Measurements from ENCODE around the gene CPVL. TPM values are rescaled to one million over a fixed set of nuclear protein-coding genes. Genes with fewer than 3 reads are reported as not detected.
"Not testable (repeated sequence)": the region's sequence is repeated elsewhere in the genome, so short reads cannot be mapped to it uniquely, and the experiment has no call there.

CPVL gene
- total RNA-seq, 1 donor from 2014 or later = 22.1 TPM

GRCh38 chr7:29096446-29096730, 49.9 kb downstream of the CPVL start:
- no peak for TF ChIP-seq CTCF (IDR thresholded peaks at IDR 0.05; ENCODE audit: unreplicated experiment)
- Mint-ChIP-seq H3K27me3 (no peaks in the 10 kb centered on the region), H3K4me3 (ENCODE audit: low read depth) (no peak overlapping the region), H3K36me3 (ENCODE audit: insufficient read depth) (peaks cover 1% of the 10 kb centered on the region), H3K4me1 (ENCODE audit: low read depth) (peaks cover 6% of the 10 kb centered on the region), H3K27ac (no peak overlapping the region), H3K9me3 (ENCODE audit: low read depth) (no peaks in the 10 kb centered on the region)
- DNase-seq (ENCODE audit: low spot score, unreplicated experiment) = no peak

GRCh38 chr7:29095631-29096445, 50.5 kb downstream of the CPVL start:
- Mint-ChIP-seq H3K36me3 (ENCODE audit: insufficient read depth) (peaks cover 1% of the 10 kb centered on the region), H3K4me1 (ENCODE audit: low read depth) (peaks cover 7% of the 10 kb centered on the region), H3K4me3 (ENCODE audit: low read depth) (no peak overlapping the region), H3K27ac (no peak overlapping the region), H3K9me3 (ENCODE audit: low read depth) (no peaks in the 10 kb centered on the region), H3K27me3 (no peaks in the 10 kb centered on the region)
- no peak for DNase-seq (ENCODE audit: low spot score, unreplicated experiment)
- no peak for TF ChIP-seq CTCF (IDR thresholded peaks at IDR 0.05; ENCODE audit: unreplicated experiment)

GRCh38 chr7:29093091-29093490, 53.2 kb downstream of the CPVL start:
- not testable (repeated sequence) for H3K36me3 Mint-ChIP-seq (ENCODE audit: insufficient read depth); H3K27ac Mint-ChIP-seq; H3K4me3 Mint-ChIP-seq (ENCODE audit: low read depth); H3K27me3 Mint-ChIP-seq; DNase-seq (ENCODE audit: low spot score, unreplicated experiment); H3K4me1 Mint-ChIP-seq (ENCODE audit: low read depth); H3K9me3 Mint-ChIP-seq (ENCODE audit: low read depth)

GRCh38 chr7:29091715-29092114, 54.6 kb downstream of the CPVL start:
- Mint-ChIP-seq H3K4me1 (ENCODE audit: low read depth) (peaks cover 2% of the 10 kb centered on the region), H3K36me3 (ENCODE audit: insufficient read depth) (peaks cover 1% of the 10 kb centered on the region), H3K4me3 (ENCODE audit: low read depth) (no peak overlapping the region), H3K27me3 (no peaks in the 10 kb centered on the region), H3K9me3 (ENCODE audit: low read depth) (no peaks in the 10 kb centered on the region), H3K27ac (no peak overlapping the region)
- no peak for DNase-seq (ENCODE audit: low spot score, unreplicated experiment)
- no peak for TF ChIP-seq CTCF (IDR thresholded peaks at IDR 0.05; ENCODE audit: unreplicated experiment)

- no peak for TF ChIP-seq CTCF (IDR thresholded peaks at IDR 0.05; ENCODE audit: unreplicated experiment)
- peaks cover 1% of the 10 kb centered on the region for H3K36me3 Mint-ChIP-seq (ENCODE audit: insufficient read depth)
- no peaks in the 10 kb centered on the region for H3K9me3 Mint-ChIP-seq (ENCODE audit: low read depth)
- DNase-seq (ENCODE audit: low spot score, unreplicated experiment) = no peak
- no peak overlapping the region for H3K27ac Mint-ChIP-seq
- no peak overlapping the region for H3K4me3 Mint-ChIP-seq (ENCODE audit: low read depth)
- H3K27me3 Mint-ChIP-seq = no peaks in the 10 kb centered on the region
- H3K4me1 Mint-ChIP-seq (ENCODE audit: low read depth) = peaks cover 4% of the 10 kb centered on the region
These were observed 55.3 kb downstream of the CPVL start for GRCh38 chr7:29090836-29091601.

Measured in progenitor cell of endocrine pancreas (in vitro differentiated cells).